Measurements from ENCODE around the gene ZNF467. TPM values are rescaled to one million over a fixed set of nuclear protein-coding genes. Genes with fewer than 3 reads are reported as not detected.

ZNF467 gene
- total RNA-seq (2014; rRNA removed; shearing (Covaris generic); ENCODE audit: low replicate concordance): 0.41 and 1.4 TPM in 2 replicates

- no peak for DNase-seq (ENCODE audit: low read depth)
- in situ Hi-C loops (cut with HindIII; ENCODE audit: low pct_unique_long_range_greater_than_20kb, low sequenced_read_pairs): no loop called here
Observed at GRCh38 chr7:149773446-149774236, at the start of gene ZNF467. Gene ZNF467, minus strand, starts transcription at chr7:149773588. Its CDS starts 2,556 bp downstream, at chr7:149771032.

- DNase-seq (ENCODE audit: low read depth): no peak
- in situ Hi-C loops (cut with HindIII; ENCODE audit: low pct_unique_long_range_greater_than_20kb, low sequenced_read_pairs): no loop called here
Observed at GRCh38 chr7:149822353-149822943, 49.1 kb upstream of the ZNF467 start.

- no peak for DNase-seq (ENCODE audit: low read depth)
- in situ Hi-C loops (cut with HindIII; ENCODE audit: low pct_unique_long_range_greater_than_20kb, low sequenced_read_pairs): no loop called here
Observed at GRCh38 chr7:149821191-149822148, 48.1 kb upstream of the ZNF467 start.

GRCh38 chr7:149820622-149821190 is 47.3 kb upstream of the ZNF467 start:
- in situ Hi-C loops (cut with HindIII; ENCODE audit: low pct_unique_long_range_greater_than_20kb, low sequenced_read_pairs): no loop called here
- no peak for DNase-seq (ENCODE audit: low read depth)

GRCh38 chr7:149819961-149820340 is 46.6 kb upstream of the ZNF467 start:
- DNase-seq (ENCODE audit: low read depth): no peak
- in situ Hi-C loops (cut with HindIII; ENCODE audit: low pct_unique_long_range_greater_than_20kb, low sequenced_read_pairs): no loop called here

- in situ Hi-C loops (cut with HindIII; ENCODE audit: low pct_unique_long_range_greater_than_20kb, low sequenced_read_pairs): no loop called here
- no peak for DNase-seq (ENCODE audit: low read depth)
Observed at GRCh38 chr7:149819141-149819960, 46.0 kb upstream of the ZNF467 start.

- no peak for DNase-seq (ENCODE audit: low read depth)
- in situ Hi-C loops (cut with HindIII; ENCODE audit: low pct_unique_long_range_greater_than_20kb, low sequenced_read_pairs): no loop called here
Observed at GRCh38 chr7:149818536-149818840, 45.1 kb upstream of the ZNF467 start.

GRCh38 chr7:149817836-149818535 is 44.6 kb upstream of the ZNF467 start:
- in situ Hi-C loops (cut with HindIII; ENCODE audit: low pct_unique_long_range_greater_than_20kb, low sequenced_read_pairs): no loop called here
- DNase-seq (ENCODE audit: low read depth): no peak

- no peak for DNase-seq (ENCODE audit: low read depth)
- in situ Hi-C loops (cut with HindIII; ENCODE audit: low pct_unique_long_range_greater_than_20kb, low sequenced_read_pairs): no loop called here
Observed at GRCh38 chr7:149817301-149817771, 43.9 kb upstream of the ZNF467 start.

- DNase-seq (ENCODE audit: low read depth): no peak
- in situ Hi-C loops (cut with HindIII; ENCODE audit: low pct_unique_long_range_greater_than_20kb, low sequenced_read_pairs): no loop called here
Observed at GRCh38 chr7:149816794-149817193, 43.4 kb upstream of the ZNF467 start.

- in situ Hi-C loops (cut with HindIII; ENCODE audit: low pct_unique_long_range_greater_than_20kb, low sequenced_read_pairs): no loop called here
- DNase-seq (ENCODE audit: low read depth): no peak
Observed at GRCh38 chr7:149816267-149816751, 42.9 kb upstream of the ZNF467 start.

- in situ Hi-C loops (cut with HindIII; ENCODE audit: low pct_unique_long_range_greater_than_20kb, low sequenced_read_pairs): no loop called here
- DNase-seq (ENCODE audit: low read depth): no peak
Observed at GRCh38 chr7:149815661-149816266, 42.4 kb upstream of the ZNF467 start.

- in situ Hi-C loops (cut with HindIII; ENCODE audit: low pct_unique_long_range_greater_than_20kb, low sequenced_read_pairs): no loop called here
- DNase-seq (ENCODE audit: low read depth): no peak
Observed at GRCh38 chr7:149815121-149815520, 41.7 kb upstream of the ZNF467 start.

- DNase-seq (ENCODE audit: low read depth): no peak
- in situ Hi-C loops (cut with HindIII; ENCODE audit: low pct_unique_long_range_greater_than_20kb, low sequenced_read_pairs): no loop called here
Observed at GRCh38 chr7:149814494-149814893, 41.1 kb upstream of the ZNF467 start.

- DNase-seq (ENCODE audit: low read depth): no peak
- in situ Hi-C loops (cut with HindIII; ENCODE audit: low pct_unique_long_range_greater_than_20kb, low sequenced_read_pairs): no loop called here
Observed at GRCh38 chr7:149813254-149814035, 40.1 kb upstream of the ZNF467 start.
